Peyer's patch (tissue), 4 donors: ENCODE data around the gene C10orf88.

Source experiments
- POLR2A ChIP-seq, 2 donors: fragments of 450-650 bp; IDR thresholded peaks; one replicate each; pipeline ENCODE4 v1.5.1; 2017; ENCODE audit warnings: antibody characterized with exemption in 2 of 2, mild to moderate bottlenecking in 2 of 2, moderate library complexity in 2 of 2
- TF ChIP-seq, protein P1 (sequence below), 6 experiments: fragments of 450-650 bp in 4 of 6; fragments of 200-600 bp in 2 of 6; sonication (generic) in 1 of 6; IDR thresholded peaks; one replicate each; pipeline ENCODE4 v1.5.1; 2017 to 2019; ENCODE audit warnings: antibody characterized with exemption in 6 of 6, mild to moderate bottlenecking in 3 of 6, moderate library complexity in 1 of 6

- TF ChIP-seq, protein P1, sequence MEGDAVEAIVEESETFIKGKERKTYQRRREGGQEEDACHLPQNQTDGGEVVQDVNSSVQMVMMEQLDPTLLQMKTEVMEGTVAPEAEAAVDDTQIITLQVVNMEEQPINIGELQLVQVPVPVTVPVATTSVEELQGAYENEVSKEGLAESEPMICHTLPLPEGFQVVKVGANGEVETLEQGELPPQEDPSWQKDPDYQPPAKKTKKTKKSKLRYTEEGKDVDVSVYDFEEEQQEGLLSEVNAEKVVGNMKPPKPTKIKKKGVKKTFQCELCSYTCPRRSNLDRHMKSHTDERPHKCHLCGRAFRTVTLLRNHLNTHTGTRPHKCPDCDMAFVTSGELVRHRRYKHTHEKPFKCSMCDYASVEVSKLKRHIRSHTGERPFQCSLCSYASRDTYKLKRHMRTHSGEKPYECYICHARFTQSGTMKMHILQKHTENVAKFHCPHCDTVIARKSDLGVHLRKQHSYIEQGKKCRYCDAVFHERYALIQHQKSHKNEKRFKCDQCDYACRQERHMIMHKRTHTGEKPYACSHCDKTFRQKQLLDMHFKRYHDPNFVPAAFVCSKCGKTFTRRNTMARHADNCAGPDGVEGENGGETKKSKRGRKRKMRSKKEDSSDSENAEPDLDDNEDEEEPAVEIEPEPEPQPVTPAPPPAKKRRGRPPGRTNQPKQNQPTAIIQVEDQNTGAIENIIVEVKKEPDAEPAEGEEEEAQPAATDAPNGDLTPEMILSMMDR (IDR thresholded peaks at IDR 0.05), result no peak
- TF ChIP-seq POLR2A (IDR thresholded peaks at IDR 0.05), result no peak
These were observed 42.0 kb downstream of the C10orf88 start for GRCh38 chr10:122911889-122912484.
